ENCODE data around the gene STATH. TPM values are rescaled to one million over a fixed set of nuclear protein-coding genes. Genes with fewer than 3 reads are reported as not detected.

The STATH gene, protein sequence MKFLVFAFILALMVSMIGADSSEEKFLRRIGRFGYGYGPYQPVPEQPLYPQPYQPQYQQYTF
- total RNA-seq, result not detected in 2 replicates

DNA sequence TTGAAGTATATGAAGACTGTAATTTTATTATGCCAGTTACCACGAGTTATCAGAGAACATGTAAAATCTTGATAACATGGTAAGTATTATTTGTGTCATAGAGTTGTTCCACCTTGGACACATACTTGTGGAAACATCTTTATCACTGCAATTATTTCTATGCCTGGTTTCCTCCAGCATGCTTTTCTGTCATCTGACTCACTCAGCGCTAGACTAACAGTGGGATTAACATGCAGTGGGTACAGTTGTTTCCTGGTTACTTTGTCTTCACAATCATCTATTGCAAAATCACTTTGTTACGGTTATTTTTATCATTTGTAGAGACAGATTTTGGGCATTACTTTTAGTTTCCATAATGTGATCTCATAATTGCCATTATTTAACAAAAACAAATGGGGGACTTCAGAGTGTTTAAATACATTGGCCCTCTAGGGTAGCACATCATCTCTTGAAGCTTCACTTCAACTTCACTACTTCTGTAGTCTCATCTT lies at the start of gene STATH:
Gene STATH (plus strand): TSS at position 441 of the 491 bp plus-strand sequence. CDS start 2,472 bp downstream, outside the sequence.

DNA sequence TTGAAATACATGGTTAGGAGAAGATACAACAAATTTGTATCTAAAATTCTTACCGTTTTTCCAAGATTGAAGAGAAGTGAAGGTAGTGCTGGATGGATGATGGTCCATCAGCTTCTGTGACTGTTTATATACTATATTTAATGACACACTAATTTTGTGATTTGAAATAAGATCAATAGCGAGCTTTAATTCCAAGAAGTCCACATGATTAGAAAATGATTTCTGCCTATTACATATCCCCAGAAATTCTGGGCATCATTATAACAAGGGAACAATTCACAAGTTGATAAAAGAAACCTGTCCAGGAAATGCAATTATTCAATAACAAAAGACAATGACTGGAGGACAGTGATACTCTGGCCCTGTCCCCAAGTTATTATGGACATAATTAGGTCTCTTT lies 30.1 kb upstream of the STATH start, which contains the start of gene CSN2:
Gene CSN2 (minus strand): TSS at position 101 of the 400 bp plus-strand sequence. CDS start 4,733 bp downstream, outside the sequence.

GRCh38 chr4:70028159-70028558 lies 32.4 kb downstream of the STATH start, which contains the start of gene HTN3:
HTN3 (plus strand) TSS chr4:70028459; CDS start chr4:70030741, 2,282 bp downstream.

DNA sequence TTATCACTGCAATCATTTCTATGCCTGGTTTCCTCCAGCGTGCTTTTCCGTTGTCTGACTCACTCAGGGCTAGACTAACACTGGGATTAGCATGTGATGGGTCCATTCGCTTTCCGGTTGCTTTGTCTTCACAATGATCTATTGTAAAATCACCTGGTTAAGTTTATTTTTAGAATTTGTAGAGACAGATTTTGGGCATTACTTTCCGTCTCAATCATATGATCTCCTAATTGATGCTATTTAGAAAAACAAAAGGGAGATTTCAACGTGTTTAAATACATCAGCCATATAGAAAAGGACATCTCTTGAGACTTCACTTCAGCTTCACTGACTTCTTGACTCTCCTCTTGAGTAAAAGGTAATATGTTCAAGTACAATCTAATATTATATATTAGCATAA lies 54.4 kb downstream of the STATH start, which contains the start of gene HTN1:
Gene HTN1 (plus strand): TSS at position 301 of the 400 bp plus-strand sequence. CDS start 2,639 bp downstream, outside the sequence.

Other genes with a start within 250 kb of the STATH start
- 0.05 and 0.28 TPM in 2 replicates for gene SULT1B1, start 235.3 kb upstream of the STATH start, total RNA-seq
- gene SULT1E1, start 135.8 kb upstream of the STATH start, total RNA-seq, result 0.51 and 2.8 TPM in 2 replicates
- gene CSN1S1, start 64.9 kb upstream of the STATH start, total RNA-seq, result not detected in 2 replicates
- not detected in 2 replicates for gene CSN2, start 30.2 kb upstream of the STATH start, total RNA-seq
- gene HTN3, start 32.5 kb downstream of the STATH start, total RNA-seq, result not detected in 2 replicates
- not detected in 2 replicates for gene HTN1, start 54.5 kb downstream of the STATH start, total RNA-seq
- gene PRR27, start 158.3 kb downstream of the STATH start, total RNA-seq, result not detected in 2 replicates
- not detected in 2 replicates for gene ODAM, start 199.8 kb downstream of the STATH start, total RNA-seq
- not detected in 2 replicates for gene FDCSP, start 230.2 kb downstream of the STATH start, total RNA-seq
- not detected in 2 replicates for gene CSN3, start 246.6 kb downstream of the STATH start, total RNA-seq